Putamen (tissue), 1 donor: Measurements from ENCODE around the gene AP3B1.

Source experiments
- DNase-seq: peaks from one replicate; pipeline ENCODE4 v3.0.0-alpha.2; 2016; ENCODE audit warnings: low spot score

AP3B1 gene

GRCh38 chr5:78003450-78003849 lies 291.0 kb downstream of the AP3B1 start:
- DNase-seq = no peak

DNA sequence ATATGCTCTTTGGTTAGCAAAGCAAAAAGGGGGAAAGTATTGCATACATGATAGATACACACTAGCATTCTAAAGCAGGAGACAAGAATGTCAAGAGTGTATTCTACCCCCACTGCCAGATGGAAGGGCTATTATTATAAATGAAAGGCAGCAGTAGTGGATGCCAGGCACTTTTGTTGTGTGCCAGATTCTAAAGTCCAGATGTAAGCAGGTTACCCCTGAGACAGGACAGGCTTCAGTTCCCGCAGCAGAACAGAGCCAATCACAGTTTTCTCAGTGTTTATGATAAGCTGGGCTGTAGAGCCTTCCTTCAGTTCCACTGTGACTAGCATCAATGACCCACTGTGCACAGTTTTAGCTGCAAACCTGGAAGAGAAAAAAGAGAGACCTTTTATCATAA lies 291.8 kb downstream of the AP3B1 start:
- no peak for DNase-seq

DNA sequence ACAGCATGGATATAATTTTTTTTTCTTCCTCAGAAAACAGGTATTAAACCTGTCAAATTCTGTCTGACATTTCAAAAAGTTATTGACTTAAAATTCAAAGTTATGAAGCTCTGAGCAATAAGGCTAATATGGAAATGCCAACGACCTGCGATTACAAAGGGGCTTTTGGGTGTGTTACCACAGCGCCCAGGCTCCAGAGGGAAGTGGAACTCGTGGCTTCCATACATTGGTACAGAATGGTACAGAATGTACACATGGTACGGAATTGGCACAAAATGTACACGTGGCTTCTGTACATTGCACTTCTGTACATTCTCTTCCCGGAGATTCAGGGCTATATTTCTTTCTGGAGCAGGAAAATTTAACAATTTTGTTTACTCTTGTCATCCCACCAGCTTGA lies 293.3 kb downstream of the AP3B1 start:
- no peak for DNase-seq

- no peak for DNase-seq
These were observed 294.3 kb downstream of the AP3B1 start for GRCh38 chr5:78000191-78000590.

- no peak for DNase-seq
These were observed 295.1 kb downstream of the AP3B1 start for GRCh38 chr5:77999399-77999798.

- DNase-seq = no peak
These were observed 297.6 kb downstream of the AP3B1 start for GRCh38 chr5:77996943-77997342.

DNA sequence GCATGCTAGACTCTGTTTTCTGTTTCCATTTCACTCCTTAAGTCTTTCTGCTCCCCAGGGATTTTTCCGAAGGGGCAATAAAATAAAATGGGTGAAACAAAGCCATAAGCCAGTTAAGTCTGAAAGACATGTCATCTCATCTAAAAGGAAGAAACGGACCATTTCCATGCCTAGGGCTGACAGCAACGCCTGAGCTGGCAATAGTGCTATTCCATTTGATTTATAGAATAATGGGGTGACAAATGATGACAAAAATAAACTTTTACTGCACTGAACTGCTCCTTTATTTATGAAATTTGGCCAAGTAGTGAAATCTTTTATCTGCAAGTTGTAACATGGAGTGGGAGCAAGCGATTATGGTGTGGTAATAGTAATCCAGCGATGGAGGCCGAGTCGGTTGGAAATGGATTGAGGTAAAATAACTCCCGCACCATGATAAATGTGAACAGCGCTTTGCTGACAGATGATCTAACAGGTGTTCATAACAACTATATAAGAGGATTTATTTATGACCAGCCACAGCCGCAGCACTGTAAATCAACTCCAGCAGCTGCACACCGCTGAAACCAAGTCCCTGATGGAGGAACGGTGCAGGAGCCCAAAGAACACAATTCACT lies 298.6 kb downstream of the AP3B1 start:
- DNase-seq = no peak

DNA sequence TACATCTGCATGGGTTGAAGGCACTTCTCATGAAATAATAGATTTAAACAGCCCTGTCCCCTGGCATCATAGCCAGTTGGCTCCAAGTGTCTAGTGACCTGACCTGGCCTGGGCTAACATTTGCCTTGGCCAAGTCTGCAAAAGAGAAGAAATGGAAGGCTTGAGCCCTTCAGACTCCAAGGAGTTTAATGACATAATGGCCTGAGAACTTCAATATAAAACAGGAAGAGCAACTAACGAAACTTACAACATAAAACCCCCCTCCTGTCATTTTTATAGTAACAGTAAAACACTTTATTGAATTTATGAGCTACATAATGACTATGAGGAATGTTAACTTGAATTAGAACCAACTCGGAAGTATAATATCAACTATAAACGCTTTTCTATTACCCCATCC lies 299.6 kb downstream of the AP3B1 start:
- no peak for DNase-seq

DNA sequence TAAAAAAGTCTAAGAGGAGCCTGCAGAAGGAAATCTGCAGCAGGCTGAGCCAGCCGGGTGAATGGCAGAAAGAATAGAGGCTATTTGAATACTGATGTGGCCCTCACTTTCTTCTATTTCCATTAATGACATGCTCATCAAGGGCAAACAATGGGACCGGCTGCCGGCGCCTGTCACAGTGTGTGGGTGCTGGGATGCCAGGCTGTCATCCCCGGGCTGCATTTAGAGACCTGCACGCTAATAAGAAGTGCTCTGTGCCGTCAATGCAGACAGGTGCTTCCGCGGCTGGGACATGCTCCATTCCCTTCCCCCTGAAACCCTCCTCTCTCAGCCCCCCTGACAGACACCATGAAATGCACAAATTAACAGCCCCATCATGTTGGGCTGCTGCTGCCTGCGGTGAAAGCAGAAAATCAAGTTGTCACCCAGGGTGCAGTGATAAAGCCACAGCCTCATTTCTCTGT lies 300.6 kb downstream of the AP3B1 start:
- peak; percentile 86 for DNase-seq

GRCh38 chr5:77993141-77993854 lies 301.2 kb downstream of the AP3B1 start:
- no peak for DNase-seq

DNA sequence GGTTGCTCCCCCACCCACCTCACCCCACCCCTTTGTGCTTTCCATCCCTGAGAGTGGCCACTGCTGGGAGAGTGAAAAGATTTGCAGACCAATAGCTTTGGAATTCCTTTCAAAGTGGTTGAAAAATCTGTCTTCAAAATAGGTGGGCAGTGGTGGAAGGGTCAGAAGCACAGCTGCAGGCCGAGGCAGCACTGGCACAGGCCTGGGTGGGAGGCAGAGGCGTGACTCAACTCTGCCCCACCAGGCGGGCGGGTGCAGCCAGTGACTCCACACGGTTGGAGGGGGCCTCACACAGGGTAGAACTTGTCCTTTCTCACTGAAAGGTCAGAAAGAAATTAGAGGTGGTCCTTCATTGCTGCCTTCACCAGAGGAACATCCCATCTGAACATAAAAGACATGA lies 303.4 kb downstream of the AP3B1 start:
- no peak for DNase-seq

- no peak for DNase-seq
These were observed 304.5 kb downstream of the AP3B1 start for GRCh38 chr5:77990020-77990419.

- DNase-seq = no peak
These were observed 306.5 kb downstream of the AP3B1 start for GRCh38 chr5:77987988-77988387.

DNA sequence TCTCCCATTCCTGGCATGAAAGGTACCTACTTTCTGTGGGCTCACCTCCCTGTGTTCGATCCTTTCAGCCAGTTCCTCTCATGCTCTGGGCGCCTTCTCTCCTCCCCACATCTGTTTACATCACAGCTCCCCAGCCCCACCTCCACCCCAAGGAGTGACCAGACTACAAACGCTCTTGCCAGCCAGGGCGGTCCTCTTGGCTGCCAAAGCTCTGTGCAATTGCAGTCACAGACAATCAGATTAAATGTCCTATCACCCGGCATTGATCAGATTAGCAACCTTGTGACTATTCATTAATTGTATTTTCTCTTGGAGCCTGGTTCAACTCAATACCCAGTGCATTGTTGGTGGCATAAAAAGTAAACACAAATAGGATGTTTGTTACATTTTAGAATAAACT lies 307.2 kb downstream of the AP3B1 start:
- DNase-seq = peak; percentile 76

DNA sequence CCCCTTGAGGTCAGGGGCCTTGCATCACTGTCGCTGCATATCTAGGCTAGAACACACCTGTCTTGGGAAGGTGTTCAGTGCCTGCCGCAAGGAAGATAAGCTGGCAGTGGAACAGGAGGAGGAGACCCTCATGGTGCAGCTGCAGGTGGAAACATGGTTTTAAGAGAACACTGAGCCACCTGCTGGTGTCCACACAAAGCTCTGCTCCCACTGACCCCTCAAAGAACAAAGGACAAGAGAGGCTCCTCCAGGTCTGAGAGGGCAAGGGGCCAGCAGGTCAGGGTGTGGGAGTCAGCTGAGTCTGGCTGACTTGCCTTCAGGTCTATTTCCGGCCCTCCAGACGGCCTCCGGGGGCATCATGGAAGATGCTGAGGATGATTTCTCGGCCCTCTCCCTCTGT lies 308.2 kb downstream of the AP3B1 start:
- no peak for DNase-seq

- no peak for DNase-seq
These were observed 309.3 kb downstream of the AP3B1 start for GRCh38 chr5:77985247-77985646.

GRCh38 chr5:77984587-77984986 lies 309.9 kb downstream of the AP3B1 start:
- no peak for DNase-seq

DNA sequence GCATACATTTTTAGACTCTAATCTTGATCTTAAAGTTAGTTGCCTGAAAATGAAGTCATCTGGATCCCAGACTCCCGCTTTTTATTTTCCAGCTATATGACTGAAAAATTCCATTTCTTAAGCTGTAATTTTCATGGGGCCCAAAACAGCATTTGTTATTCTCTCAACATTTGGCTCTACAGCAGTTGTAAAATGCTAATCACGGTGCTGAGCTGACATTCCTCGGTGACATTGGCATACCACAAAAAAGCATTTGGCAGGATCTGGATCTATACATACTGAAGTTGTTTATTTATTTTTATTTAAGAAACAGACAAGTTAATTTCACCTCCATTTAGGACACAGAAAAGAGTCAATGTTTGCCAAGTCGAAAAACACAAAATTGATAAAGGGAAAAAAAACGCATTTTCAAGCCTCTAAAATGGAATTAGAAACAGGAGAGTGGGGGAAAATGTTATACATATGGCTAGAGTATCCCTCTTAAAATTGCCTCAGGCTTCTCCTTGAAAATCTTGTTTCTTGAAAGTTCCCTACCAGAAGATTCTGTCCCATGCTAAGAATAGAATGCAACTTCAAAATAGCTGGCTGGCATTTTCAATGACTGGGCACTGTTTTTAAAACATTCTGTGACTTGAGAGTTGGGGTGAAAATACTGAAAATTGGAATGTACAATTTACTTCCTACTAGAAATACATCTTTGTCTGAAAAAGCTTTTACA lies 310.9 kb downstream of the AP3B1 start:
- no peak for DNase-seq

DNA sequence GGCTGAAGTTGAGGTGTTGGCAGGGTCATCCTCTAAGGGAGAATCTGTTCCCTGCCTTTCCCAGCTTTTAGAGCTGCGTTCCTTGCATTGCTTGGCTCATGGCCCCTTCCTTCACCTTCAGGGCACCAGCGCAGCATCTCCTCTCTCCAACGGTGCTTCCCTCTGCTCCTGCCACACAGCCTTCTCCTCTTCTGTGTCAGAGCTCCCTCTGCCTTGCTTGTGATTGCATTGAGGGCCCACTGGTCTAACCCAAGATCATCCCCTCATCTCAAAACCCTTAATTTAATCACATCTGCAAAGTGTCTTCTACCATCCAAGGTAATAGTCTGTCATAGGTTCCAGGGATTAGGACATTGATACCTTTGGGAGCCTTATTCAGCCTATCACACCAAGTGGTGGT lies 312.7 kb downstream of the AP3B1 start:
- no peak for DNase-seq

DNA sequence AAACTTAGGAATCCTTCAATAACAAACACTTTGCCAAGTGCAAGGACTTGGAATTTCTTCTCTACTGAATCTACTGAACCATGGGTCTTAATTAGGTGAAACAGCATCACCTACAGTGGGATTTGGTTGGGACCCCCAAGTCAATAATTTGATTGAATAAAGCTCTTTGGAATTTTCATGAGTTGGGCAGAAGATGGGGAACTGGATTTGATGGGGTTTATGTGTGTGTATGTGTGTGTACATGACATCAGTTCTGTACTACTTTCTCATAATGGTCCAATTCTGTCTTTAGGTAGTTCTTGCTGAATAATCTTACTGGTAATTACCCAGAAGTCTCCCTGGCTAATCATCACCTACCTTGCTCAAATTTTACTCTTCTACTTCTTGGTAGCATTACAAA lies 319.9 kb downstream of the AP3B1 start:
- no peak for DNase-seq

- DNase-seq = no peak
These were observed 321.3 kb downstream of the AP3B1 start for GRCh38 chr5:77973253-77973609.

DNA sequence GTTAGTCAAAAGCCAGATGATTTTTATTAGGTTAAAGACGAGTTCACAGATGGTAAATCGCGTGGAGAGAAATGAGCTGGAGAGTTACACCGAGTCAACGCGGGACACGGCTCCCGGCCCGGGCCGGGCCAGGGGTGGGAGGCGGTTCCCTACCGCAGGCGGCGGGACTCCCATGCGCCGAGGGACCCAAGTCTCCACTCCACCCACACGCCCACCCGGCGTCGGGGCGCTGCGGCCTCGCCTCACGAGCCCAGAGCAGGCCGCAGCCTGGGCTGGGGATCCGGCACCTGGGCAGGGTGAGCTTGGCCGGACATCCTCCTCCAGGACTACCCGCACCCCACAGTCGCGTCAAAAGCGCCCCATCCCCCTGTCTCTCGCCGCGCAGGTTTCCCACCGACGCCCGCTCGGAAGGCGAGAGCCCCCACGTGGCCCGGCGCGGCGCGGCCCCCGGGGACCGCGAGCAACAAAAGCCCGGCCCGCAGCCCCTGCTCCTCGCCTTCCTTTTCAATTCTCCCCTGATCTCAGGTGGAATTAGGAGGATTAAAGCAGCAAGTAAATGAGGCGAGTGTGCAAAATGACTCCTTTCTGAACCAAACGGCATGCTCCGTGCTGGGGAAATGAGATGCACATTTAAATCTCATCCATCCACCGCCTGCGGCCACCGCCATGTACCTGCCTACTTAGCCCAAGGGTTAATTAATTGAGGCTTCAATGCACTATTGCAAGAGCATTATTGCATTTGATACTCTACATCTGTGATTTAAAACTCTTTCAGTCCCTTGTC lies 321.8 kb downstream of the AP3B1 start:
- no peak for DNase-seq
